Loucy (cell line): Measurements from ENCODE around the gene CFAP77.

Experiments used
- H2AFZ ChIP-seq: fragments of 200-600 bp; sonication (generic); 2 replicates; pipeline ENCODE4 v1.6.0; 2016; ENCODE audit warnings: antibody characterized with exemption, mild to moderate bottlenecking, low read length, moderate library complexity
- H3F3A ChIP-seq: fragments of 200-600 bp; 2 replicates; pipeline ENCODE4 v1.6.0; 2016; ENCODE audit warnings: antibody characterized with exemption, low read depth, mild to moderate bottlenecking
- H3K27me3 ChIP-seq: fragments of 200-600 bp; sonication (generic); 2 replicates; pipeline ENCODE4 v1.6.1; 2014; ENCODE audit warnings: low read length, mild to moderate bottlenecking; ENCODE audit not compliant: insufficient read depth, poor library complexity, severe bottlenecking
- H3K36me3 ChIP-seq: fragments of 200-600 bp; sonication (generic); 2 replicates; pipeline ENCODE4 v1.6.1; 2016; ENCODE audit warnings: low read length; ENCODE audit not compliant: insufficient read depth
- H3K4me1 ChIP-seq: fragments of 200-600 bp; sonication (generic); 2 replicates; pipeline ENCODE4 v1.5.1; 2014; ENCODE audit warnings: low read length, mild to moderate bottlenecking; ENCODE audit not compliant: insufficient read depth, poor library complexity, severe bottlenecking
- H3K4me2 ChIP-seq: fragments of 200-600 bp; sonication (generic); 2 replicates; pipeline ENCODE4 v1.6.0; 2014; ENCODE audit warnings: antibody characterized with exemption, low read length, low read depth, mild to moderate bottlenecking; ENCODE audit not compliant: poor library complexity, severe bottlenecking
- H3K4me3 ChIP-seq: fragments of 200-600 bp; sonication (generic); 2 replicates; pipeline ENCODE4 v1.5.1; 2014; ENCODE audit warnings: low read length, mild to moderate bottlenecking, mixed read lengths; ENCODE audit not compliant: poor library complexity, severe bottlenecking
- H3K79me2 ChIP-seq: fragments of 200-600 bp; sonication (generic); 2 replicates; pipeline ENCODE4 v1.6.1; 2014; ENCODE audit warnings: low read length; ENCODE audit not compliant: insufficient read depth
- H3K9ac ChIP-seq: fragments of 200-600 bp; sonication (generic); 2 replicates; pipeline ENCODE4 v1.6.0; 2014; ENCODE audit warnings: mild to moderate bottlenecking, low read depth, low read length, moderate library complexity; ENCODE audit not compliant: poor library complexity, severe bottlenecking
- H3K9me2 ChIP-seq: fragments of 200-600 bp; sonication (generic); replicated peaks from 2 replicates; pipeline ENCODE4 v1.6.1; 2016; ENCODE audit warnings: low read depth, low read length, mixed read lengths
- H3K9me3 ChIP-seq: fragments of 200-600 bp; sonication (generic); 2 replicates; pipeline ENCODE4 v1.6.1; 2014; ENCODE audit warnings: mild to moderate bottlenecking, antibody characterized with exemption, low read length, low read depth; ENCODE audit not compliant: insufficient read depth
- H4K20me1 ChIP-seq: fragments of 200-600 bp; sonication (generic); 2 replicates; pipeline ENCODE4 v1.6.0; 2014; ENCODE audit warnings: antibody characterized with exemption, low read length, mild to moderate bottlenecking; ENCODE audit not compliant: insufficient read depth, poor library complexity, severe bottlenecking
- EZH2phosphoT487 ChIP-seq: fragments of 200-600 bp; IDR thresholded peaks from 2 replicates; pipeline ENCODE4 v1.6.1; 2018; ENCODE audit warnings: antibody characterized with exemption, mild to moderate bottlenecking, moderate library complexity, borderline replicate concordance
- TF ChIP-seq, protein P1 (sequence below): fragments of 200-600 bp; sonication (generic); conservative IDR thresholded peaks from 2 replicates; pipeline ENCODE4 v1.5.1; 2014; ENCODE audit warnings: mild to moderate bottlenecking, antibody characterized with exemption, low read length

The CFAP77 gene

DNA sequence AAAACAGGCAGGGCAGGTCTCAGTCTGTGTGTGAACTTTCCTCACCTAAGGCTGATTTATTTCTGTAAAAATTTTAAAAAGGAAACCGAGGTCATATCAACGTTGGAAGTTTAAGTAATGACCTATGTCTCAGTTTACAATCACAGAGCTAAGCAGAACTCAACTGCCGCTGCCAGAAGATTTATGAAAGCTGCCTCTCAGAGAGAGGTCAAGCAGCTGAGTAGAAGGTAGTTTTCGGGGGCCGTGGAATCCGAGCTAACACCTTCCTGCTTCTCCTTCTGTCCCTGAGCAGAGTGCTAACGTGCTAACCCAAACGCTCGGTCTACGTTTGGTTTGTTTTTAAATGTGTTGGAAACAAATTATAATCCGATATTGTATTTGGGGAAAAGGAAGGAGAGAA, 14.5 kb upstream of the CFAP77 start:
- peaks cover 7% of the 10 kb centered on the region for H3K4me1 ChIP-seq
- H2AFZ ChIP-seq: no peak overlapping the region
- H3K27me3 ChIP-seq: no peaks in the 10 kb centered on the region
- H3K9me3 ChIP-seq: no peaks in the 10 kb centered on the region
- no peaks in the 10 kb centered on the region for H3F3A ChIP-seq
- peaks cover 77% of the 10 kb centered on the region for H3K36me3 ChIP-seq
- TF ChIP-seq, protein P1, sequence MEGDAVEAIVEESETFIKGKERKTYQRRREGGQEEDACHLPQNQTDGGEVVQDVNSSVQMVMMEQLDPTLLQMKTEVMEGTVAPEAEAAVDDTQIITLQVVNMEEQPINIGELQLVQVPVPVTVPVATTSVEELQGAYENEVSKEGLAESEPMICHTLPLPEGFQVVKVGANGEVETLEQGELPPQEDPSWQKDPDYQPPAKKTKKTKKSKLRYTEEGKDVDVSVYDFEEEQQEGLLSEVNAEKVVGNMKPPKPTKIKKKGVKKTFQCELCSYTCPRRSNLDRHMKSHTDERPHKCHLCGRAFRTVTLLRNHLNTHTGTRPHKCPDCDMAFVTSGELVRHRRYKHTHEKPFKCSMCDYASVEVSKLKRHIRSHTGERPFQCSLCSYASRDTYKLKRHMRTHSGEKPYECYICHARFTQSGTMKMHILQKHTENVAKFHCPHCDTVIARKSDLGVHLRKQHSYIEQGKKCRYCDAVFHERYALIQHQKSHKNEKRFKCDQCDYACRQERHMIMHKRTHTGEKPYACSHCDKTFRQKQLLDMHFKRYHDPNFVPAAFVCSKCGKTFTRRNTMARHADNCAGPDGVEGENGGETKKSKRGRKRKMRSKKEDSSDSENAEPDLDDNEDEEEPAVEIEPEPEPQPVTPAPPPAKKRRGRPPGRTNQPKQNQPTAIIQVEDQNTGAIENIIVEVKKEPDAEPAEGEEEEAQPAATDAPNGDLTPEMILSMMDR: no peak
- TF ChIP-seq EZH2phosphoT487: no peak
- H4K20me1 ChIP-seq: peaks cover 4% of the 10 kb centered on the region
- H3K79me2 ChIP-seq: peaks cover 27% of the 10 kb centered on the region
- H3K9ac ChIP-seq: no peak overlapping the region
- no peak overlapping the region for H3K4me3 ChIP-seq
- H3K4me2 ChIP-seq: no peak overlapping the region
- H3K9me2 ChIP-seq: no peaks in the 10 kb centered on the region

DNA sequence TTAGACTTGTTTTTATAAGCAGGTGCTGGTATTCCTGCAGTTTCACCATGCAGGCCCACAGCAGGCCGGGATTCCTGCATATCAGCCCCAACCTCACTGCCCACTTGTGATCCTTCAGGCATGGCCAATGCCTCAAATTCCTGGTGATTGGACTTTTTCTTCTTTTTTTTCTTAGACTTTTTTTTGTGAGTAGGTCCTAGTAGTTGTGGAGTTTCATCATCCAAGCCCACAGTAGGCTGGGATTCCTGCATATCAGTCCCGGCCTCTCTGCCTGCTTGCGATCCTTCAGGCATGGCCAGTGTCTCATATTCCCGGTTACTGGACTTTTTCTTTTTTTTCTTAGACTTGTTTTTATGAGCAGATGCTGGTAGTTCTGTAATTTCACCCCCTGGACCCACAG, 8.2 kb upstream of the CFAP77 start:
- TF ChIP-seq, protein P1: no peak
- no peak for TF ChIP-seq EZH2phosphoT487
- Histone ChIP-seq H2AFZ (no peak overlapping the region), H3K9ac (no peak overlapping the region), H3K36me3 (peaks cover 53% of the 10 kb centered on the region), H3K4me2 (peak overlapping the region; percentile 100), H4K20me1 (peaks cover 35% of the 10 kb centered on the region), H3K27me3 (peaks cover 7% of the 10 kb centered on the region), H3F3A (peaks cover 9% of the 10 kb centered on the region), H3K9me2 (no peaks in the 10 kb centered on the region), H3K4me1 (peaks cover 44% of the 10 kb centered on the region), H3K79me2 (peaks cover 78% of the 10 kb centered on the region), H3K4me3 (no peak overlapping the region), H3K9me3 (no peaks in the 10 kb centered on the region)

DNA sequence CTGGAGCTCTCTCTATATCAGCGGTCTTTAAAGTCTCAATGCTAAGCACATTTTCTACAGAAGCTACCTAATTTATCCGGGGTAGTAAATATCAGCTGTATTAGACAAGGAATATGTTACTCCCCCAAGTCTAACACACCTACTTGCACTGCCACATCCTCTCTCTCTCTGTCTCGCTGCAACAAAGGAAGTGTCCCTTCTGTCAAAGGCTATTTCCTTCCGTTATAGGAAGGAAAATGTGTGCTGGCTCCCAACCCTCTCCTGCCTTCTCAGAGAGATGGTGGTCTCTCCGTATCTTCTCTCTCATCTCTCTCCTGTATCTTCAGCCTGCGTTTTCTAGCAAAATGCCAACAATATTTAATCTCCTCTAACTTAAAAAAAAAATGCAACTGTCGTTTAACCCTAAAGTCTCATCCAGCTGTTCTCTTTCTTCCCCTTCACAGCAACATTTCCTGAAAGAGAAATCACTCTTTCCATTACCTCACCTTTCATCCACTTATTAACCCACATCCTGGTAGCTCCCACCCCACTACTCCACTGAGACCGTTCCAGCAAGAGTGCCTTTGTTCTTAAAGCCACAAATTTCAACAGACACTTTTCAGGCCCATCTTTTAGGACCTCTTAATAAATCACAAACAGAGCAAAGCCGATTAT, 5.7 kb upstream of the CFAP77 start:
- Histone ChIP-seq H3K4me3 (peak overlapping the region; percentile 100), H3K4me2 (peak overlapping the region; percentile 100), H3K27me3 (peaks cover 7% of the 10 kb centered on the region), H4K20me1 (peaks cover 35% of the 10 kb centered on the region), H3K9me3 (no peaks in the 10 kb centered on the region), H3K9me2 (no peaks in the 10 kb centered on the region), H3K4me1 (peaks cover 46% of the 10 kb centered on the region), H3K79me2 (peaks cover 62% of the 10 kb centered on the region), H3K36me3 (peaks cover 34% of the 10 kb centered on the region), H3F3A (peaks cover 9% of the 10 kb centered on the region), H2AFZ (no peak overlapping the region), H3K9ac (peak overlapping the region; percentile 96)
- TF ChIP-seq EZH2phosphoT487: no peak
- TF ChIP-seq, protein P1: no peak
